CD14-positive monocyte (primary cell): ENCODE measurements around the gene CLBA1. TPM values are rescaled to one million over a fixed set of nuclear protein-coding genes. Genes with fewer than 3 reads are reported as not detected.

Source experiments
- DNase-seq, 3 donors: peaks; one replicate each; pipeline ENCODE4 v3.0.0-alpha.2; 2011 to 2022
- H2AFZ ChIP-seq: 2 replicates; pipeline ENCODE4 v1.6.0; 2012; ENCODE audit warnings: mild to moderate bottlenecking, low read depth, low read length, inconsistent platforms; ENCODE audit not compliant: insufficient read depth, poor library complexity, severe bottlenecking
- H3K27ac ChIP-seq, 2 donors: 1 replicate in 1 of 2; 2 replicates in 1 of 2; pipeline ENCODE4 v1.5.1; 2012 to 2013; ENCODE audit warnings: low read length in 2 of 2, control low read depth in 1 of 2, inconsistent platforms in 1 of 2, low read depth in 1 of 2, mild to moderate bottlenecking in 1 of 2
- H3K27me3 ChIP-seq, 2 donors: one replicate each; pipeline versions ENCODE4 v1.6.0 to v1.6.1; 2011 to 2013; ENCODE audit warnings: low read length in 2 of 2; ENCODE audit not compliant: control insufficient read depth in 2 of 2, insufficient read depth in 2 of 2
- H3K36me3 ChIP-seq, 2 donors: replicated peaks in 1 of 2; 1 replicate in 1 of 2; 2 replicates in 1 of 2; pipeline versions ENCODE4 v1.5.1 to v1.6.1; 2012 to 2013; ENCODE audit warnings: low read length in 2 of 2, control low read depth in 1 of 2, inconsistent platforms in 1 of 2, mild to moderate bottlenecking in 1 of 2; ENCODE audit not compliant: insufficient read depth in 2 of 2, control insufficient read depth in 1 of 2
- H3K4me1 ChIP-seq, 2 donors: 1 replicate in 1 of 2; 2 replicates in 1 of 2; pipeline versions ENCODE4 v1.5.1 to v1.6.1; 2012 to 2013; ENCODE audit warnings: low read length in 2 of 2, control low read depth in 1 of 2, inconsistent platforms in 1 of 2, mild to moderate bottlenecking in 1 of 2, moderate library complexity in 1 of 2; ENCODE audit not compliant: insufficient read depth in 2 of 2, control insufficient read depth in 1 of 2
- H3K4me2 ChIP-seq: replicated peaks from 2 replicates; pipeline ENCODE3; 2012; ENCODE audit warnings: low read length, moderate library complexity, mild to moderate bottlenecking; ENCODE audit not compliant: poor library complexity, severe bottlenecking; ENCODE audit errors: extremely low read depth
- H3K4me3 ChIP-seq, 3 experiments: fragments of 200-600 bp in 1 of 3; sonication (generic) in 1 of 3; replicated peaks in 1 of 3; 1 replicate in 2 of 3; 2 replicates in 1 of 3; pipeline ENCODE4 v1.5.1; 2011 to 2013; ENCODE audit warnings: low read length in 3 of 3, mild to moderate bottlenecking in 3 of 3, control low read depth in 2 of 3, low read depth in 2 of 3, inconsistent platforms in 1 of 3, moderate library complexity in 1 of 3
- H3K79me2 ChIP-seq: 2 replicates; pipeline ENCODE4 v1.6.0; 2012; ENCODE audit warnings: mild to moderate bottlenecking, control low read depth, inconsistent platforms, low read length, moderate library complexity; ENCODE audit not compliant: insufficient read depth
- H3K9ac ChIP-seq: 2 replicates; pipeline ENCODE4 v1.6.0; 2017; ENCODE audit warnings: low read length, mild to moderate bottlenecking; ENCODE audit not compliant: insufficient read depth, poor library complexity, severe bottlenecking
- H3K9me3 ChIP-seq, 2 donors: replicated peaks in 1 of 2; 1 replicate in 1 of 2; 2 replicates in 1 of 2; pipeline versions ENCODE4 v1.5.1 to v1.6.1; 2012 to 2013; ENCODE audit warnings: low read length in 2 of 2, control low read depth in 1 of 2; ENCODE audit not compliant: control insufficient read depth in 1 of 2, insufficient read depth in 1 of 2
- H4K20me1 ChIP-seq: 2 replicates; pipeline ENCODE4 v1.6.0; 2012; ENCODE audit warnings: mild to moderate bottlenecking, low read length, control low read depth, moderate library complexity; ENCODE audit not compliant: insufficient read depth
- H3K27ac Mint-ChIP-seq, 7 donors: one replicate each; pipeline ENCODE4 v1.8.0; 2020; ENCODE audit warnings: mild to moderate bottlenecking in 7 of 7, mixed read lengths in 7 of 7, moderate library complexity in 6 of 7, inconsistent platforms in 2 of 7
- H3K27me3 Mint-ChIP-seq, 3 donors: one replicate each; pipeline ENCODE4 v1.8.0; 2021 to 2022; ENCODE audit warnings: low read depth in 3 of 3, mild to moderate bottlenecking in 3 of 3, mixed read lengths in 3 of 3, moderate library complexity in 3 of 3, inconsistent platforms in 1 of 3
- H3K36me3 Mint-ChIP-seq, 2 donors: one replicate each; pipeline ENCODE4 v1.8.0; 2020; ENCODE audit warnings: mixed read lengths in 2 of 2, inconsistent platforms in 1 of 2, mild to moderate bottlenecking in 1 of 2
- H3K4me1 Mint-ChIP-seq: one replicate; pipeline ENCODE4 v1.8.0; 2020; ENCODE audit warnings: mild to moderate bottlenecking, mixed read lengths
- H3K4me3 Mint-ChIP-seq, 2 donors: one replicate each; pipeline ENCODE4 v1.8.0; 2020; ENCODE audit warnings: mild to moderate bottlenecking in 2 of 2, mixed read lengths in 2 of 2, moderate library complexity in 1 of 2
- H3K9me3 Mint-ChIP-seq, 7 donors: one replicate each; pipeline ENCODE4 v1.8.0; 2020 to 2022; ENCODE audit warnings: mixed read lengths in 7 of 7, mild to moderate bottlenecking in 6 of 7, moderate library complexity in 6 of 7, inconsistent platforms in 2 of 7
- CTCF ChIP-seq: fragments of 200-600 bp; IDR thresholded peaks from one replicate; pipeline ENCODE4 v1.8.0; 2022; ENCODE audit warnings: antibody characterized with exemption, mild to moderate bottlenecking
- WGBS: methylation state at CpG from one replicate; pipeline ENCODE4 v1.1.5; 2013; ENCODE audit warnings: missing lambda C conversion rate; ENCODE audit not compliant: insufficient coverage; 5-methylcytosine and 5-hydroxymethylcytosine counted together
- intact Hi-C, 2 donors: fragments of 100-400 bp; cut with micrococcal nuclease; formaldehyde crosslinking; loops; one replicate each; pipeline versions ENCODE4 v1.15.0 to v1.15.1; 2023
- polyA plus RNA-seq, 3 donors: library from polyadenylated mRNA; depleted of rRNA in 1 of 3; unstranded in 2 of 3; stranded (reverse) in 1 of 3; fragments of 300-500 nt in 2 of 3; fragments of >200 nt in 1 of 3; fragmentation: Illumina TruSeq in 2 of 3; gene quantifications; 1 replicate in 2 of 3; 2 replicates in 1 of 3; pipeline ENCODE4 v1.2.3, GENCODE V29; 2012 to 2021

CLBA1 gene
- polyA plus RNA-seq, 3 donors, result 0.62 to 0.76 (median 0.63) TPM

GRCh38 chr14:105010891-105011291 is 25.3 kb downstream of the CLBA1 start:
- Mint-ChIP-seq H3K4me1 (peaks cover 31% of the 10 kb centered on the region), H3K27me3 (peaks cover 0 to 2% (median 0%) of the 10 kb centered on the region in 3 donors), H3K27ac (peak overlapping the region in 2 of 7 donors; percentile 18 to 25), H3K4me3 (no peak overlapping the region), H3K36me3 (peaks cover 45 to 62% of the 10 kb centered on the region in 2 donors), H3K9me3 (no peaks in the 10 kb centered on the region)
- Histone ChIP-seq H4K20me1 (peaks cover 37% of the 10 kb centered on the region), H3K9ac (no peak overlapping the region), H3K4me1 (peaks cover 0 to 17% of the 10 kb centered on the region in 2 donors), H3K9me3 (no peaks in the 10 kb centered on the region), H3K27ac (no peak overlapping the region), H3K4me2 (no peak overlapping the region), H3K79me2 (peaks cover 76% of the 10 kb centered on the region), H3K4me3 (no peak overlapping the region), H2AFZ (no peak overlapping the region), H3K27me3 (no peaks in the 10 kb centered on the region), H3K36me3 (peaks cover 42 to 61% of the 10 kb centered on the region in 2 donors)
- DNase-seq, result no peak
- no peak for TF ChIP-seq CTCF
- intact Hi-C loops, result loop anchor here in 1 of 2 donors (5.0 kb wide), 1 partner anchor 36 kb away; no protein-coding TSS in a partner anchor
- WGBS, result 89% methylated on average over 17 of the region's 17 CpGs

- Histone ChIP-seq H3K9ac (no peak overlapping the region), H3K4me3 (no peak overlapping the region), H3K4me1 (peaks cover 0 to 20% of the 10 kb centered on the region in 2 donors), H3K27ac (peak overlapping the region in 1 of 2 donors; percentile 12), H3K36me3 (peaks cover 41 to 59% of the 10 kb centered on the region in 2 donors), H3K4me2 (no peak overlapping the region), H2AFZ (no peak overlapping the region), H4K20me1 (peaks cover 37% of the 10 kb centered on the region), H3K9me3 (no peaks in the 10 kb centered on the region), H3K79me2 (peaks cover 81% of the 10 kb centered on the region), H3K27me3 (no peaks in the 10 kb centered on the region)
- Mint-ChIP-seq H3K4me1 (peaks cover 37% of the 10 kb centered on the region), H3K4me3 (no peak overlapping the region), H3K27me3 (peaks cover 0 to 2% (median 0%) of the 10 kb centered on the region in 3 donors), H3K9me3 (no peaks in the 10 kb centered on the region), H3K27ac (peak overlapping the region in 3 of 7 donors; percentile 58 to 81 (median 62)), H3K36me3 (peaks cover 48 to 66% of the 10 kb centered on the region in 2 donors)
- intact Hi-C loops, result loop anchor here in 1 of 2 donors (5.0 kb wide), 1 partner anchor 36 kb away; no protein-coding TSS in a partner anchor
- 91% methylated on average over 29 of the region's 29 CpGs for WGBS
- no peak for DNase-seq
- TF ChIP-seq CTCF, result no peak
Measured at GRCh38 chr14:105011312-105011990, 25.9 kb downstream of the CLBA1 start.
